OCI-LY1 (cell line): ENCODE measurements around the gene PMM1.

Source experiments
- CTCF ChIP-seq: fragments of 200-600 bp; sonication (generic), shearing (Covaris generic); IDR thresholded peaks from 2 replicates; pipeline ENCODE4 v1.5.1; 2017; ENCODE audit warnings: mild to moderate bottlenecking, antibody characterized with exemption, low read length, moderate library complexity, mixed read lengths
- EZH2 ChIP-seq: fragments of 200-600 bp; sonication (generic), shearing (Covaris generic); IDR thresholded peaks from 2 replicates; pipeline ENCODE4 v1.8.0; 2017; ENCODE audit warnings: borderline replicate concordance, mixed run types, mild to moderate bottlenecking, antibody characterized with exemption, low read length, moderate library complexity, mixed read lengths

DNA sequence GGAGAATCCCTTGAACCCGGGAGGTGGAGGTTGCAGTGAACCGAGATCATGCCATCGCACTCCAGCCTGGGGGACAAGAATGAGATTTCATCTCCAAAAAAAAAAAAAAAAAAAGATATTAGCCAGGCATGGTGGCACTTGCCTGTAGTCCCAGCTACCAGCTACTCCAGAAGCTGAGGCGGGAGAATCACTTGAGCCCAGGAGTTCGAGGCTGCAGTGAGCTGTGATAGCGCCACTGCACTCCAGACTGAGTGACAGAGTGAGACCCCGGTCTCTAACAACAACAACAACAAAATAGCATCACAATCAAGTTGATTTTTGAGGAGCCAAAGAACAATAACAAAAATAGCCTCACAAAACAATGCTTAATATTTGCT lies 2.3 kb downstream of the PMM1 start:
- no peak for TF ChIP-seq CTCF
- no peak for TF ChIP-seq EZH2
